Head of caudate nucleus (tissue), 42 donors: ENCODE results near the gene GAA.

ENCODE experiments used
- DNase-seq, 42 donors: peaks; one replicate each; pipeline versions ENCODE4 v3.0.0 to v3.0.0-alpha.2; 2020 to 2021; ENCODE audit warnings: mixed read lengths in 7 of 42
- intact Hi-C: fragments of 100-400 bp; cut with DNase I; formaldehyde crosslinking; loops from one replicate; pipeline ENCODE4 v1.15.0; 2022

The GAA gene

GRCh38 chr17:80110927-80111701, 9.7 kb downstream of the GAA start:
- intact Hi-C loops = no loop called here
- DNase-seq = peak in 5 of 42 donors; percentile 6 to 20 (median 16)

- DNase-seq = peak in 3 of 42 donors; percentile 15 to 22 (median 20)
- intact Hi-C loops = no loop called here
These were observed 10.5 kb downstream of the GAA start for GRCh38 chr17:80111702-80112470.

- DNase-seq = peak in 4 of 42 donors; percentile 10 to 27 (median 17)
- intact Hi-C loops = no loop called here
These were observed 11.2 kb downstream of the GAA start for GRCh38 chr17:80112471-80113032.

- intact Hi-C loops = no loop called here
- peak in 2 of 42 donors; percentile 18 to 22 for DNase-seq
These were observed 11.7 kb downstream of the GAA start for GRCh38 chr17:80113033-80113484.

- peak in 1 of 42 donors; percentile 7 for DNase-seq
- intact Hi-C loops = no loop called here
These were observed 13.4 kb downstream of the GAA start for GRCh38 chr17:80114758-80115157.

- no peak for DNase-seq
- intact Hi-C loops = no loop called here
These were observed 13.8 kb downstream of the GAA start for GRCh38 chr17:80115159-80115558.

- intact Hi-C loops = no loop called here
- DNase-seq = peak in 1 of 42 donors; percentile 18
These were observed 15.0 kb downstream of the GAA start for GRCh38 chr17:80116276-80116920.

GRCh38 chr17:80116921-80117380, 15.6 kb downstream of the GAA start:
- peak in 2 of 42 donors; percentile 27 to 32 for DNase-seq
- intact Hi-C loops = no loop called here

- peak in 2 of 42 donors; percentile 7 to 25 for DNase-seq
- intact Hi-C loops = no loop called here
These were observed 16.4 kb downstream of the GAA start for GRCh38 chr17:80117491-80118401.

- intact Hi-C loops = no loop called here
- peak in 2 of 42 donors; percentile 9 to 19 for DNase-seq
These were observed 17.4 kb downstream of the GAA start for GRCh38 chr17:80118601-80119270.

- DNase-seq = peak in 2 of 42 donors; percentile 26 to 35
- intact Hi-C loops = no loop called here
These were observed 17.9 kb downstream of the GAA start for GRCh38 chr17:80119271-80119791.

- intact Hi-C loops = no loop called here
- DNase-seq = peak in 1 of 42 donors; percentile 20
These were observed 18.5 kb downstream of the GAA start for GRCh38 chr17:80119839-80120238.

- DNase-seq = peak in 2 of 42 donors; percentile 12 to 22
- intact Hi-C loops = no loop called here
These were observed 20.7 kb downstream of the GAA start for GRCh38 chr17:80122026-80122575.

- intact Hi-C loops = no loop called here
- DNase-seq = peak in 1 of 42 donors; percentile 32
These were observed 21.6 kb downstream of the GAA start for GRCh38 chr17:80122926-80123505.

- intact Hi-C loops = no loop called here
- DNase-seq = peak in 2 of 42 donors; percentile 26 to 32
These were observed 22.4 kb downstream of the GAA start for GRCh38 chr17:80123791-80124190.

- peak in 2 of 42 donors; percentile 12 to 39 for DNase-seq
- intact Hi-C loops = no loop called here
These were observed 23.1 kb downstream of the GAA start for GRCh38 chr17:80124351-80124981.
